HL-60 (cell line): Measurements from ENCODE around the gene MDFIC.

Experiments
- DNase-seq, 2 experiments: peaks; one replicate each; pipeline ENCODE4 v3.0.0-alpha.2; 2010 to 2020; ENCODE audit warnings: low read depth in 1 of 2, low spot score in 1 of 2
- H3K27ac ChIP-seq: fragments of 250-450 bp; sonication (Bioruptor Pico); replicated peaks from 2 replicates; pipeline ENCODE4 v1.5.1; 2020; ENCODE audit warnings: mild to moderate bottlenecking, moderate library complexity
- H3K27me3 ChIP-seq: fragments of 250-450 bp; sonication (Bioruptor Pico); 2 replicates; pipeline ENCODE4 v1.5.1; 2021; ENCODE audit warnings: mild to moderate bottlenecking, moderate library complexity; ENCODE audit not compliant: insufficient read depth, poor library complexity, severe bottlenecking
- H3K4me3 ChIP-seq: replicated peaks from 2 replicates; pipeline ENCODE4 v1.5.1; 2011; ENCODE audit warnings: mild to moderate bottlenecking, control low read depth, low read length; ENCODE audit not compliant: insufficient read depth
- GABPA ChIP-seq: IDR thresholded peaks from 2 replicates; pipeline ENCODE4 v1.6.1; 2012; ENCODE audit warnings: low read depth
- POLR2AphosphoS5 ChIP-seq: IDR thresholded peaks from 2 replicates; pipeline ENCODE4 v1.6.1; 2012; ENCODE audit warnings: low read depth
- SPI1 ChIP-seq: IDR thresholded peaks from 2 replicates; pipeline ENCODE4 v1.6.1; 2012; ENCODE audit warnings: low read depth, mild to moderate bottlenecking, borderline replicate concordance
- TF ChIP-seq, protein P1 (sequence below): IDR thresholded peaks from one replicate; pipeline ENCODE4 v1.5.1; 2011; ENCODE audit warnings: low read length, control low read depth, inconsistent platforms; ENCODE audit not compliant: insufficient read depth
- TF ChIP-seq, protein P2 (sequence below): IDR thresholded peaks from 2 replicates; pipeline ENCODE4 v1.6.1; 2012; ENCODE audit warnings: low read depth; ENCODE audit not compliant: insufficient replicate concordance

MDFIC gene

DNA sequence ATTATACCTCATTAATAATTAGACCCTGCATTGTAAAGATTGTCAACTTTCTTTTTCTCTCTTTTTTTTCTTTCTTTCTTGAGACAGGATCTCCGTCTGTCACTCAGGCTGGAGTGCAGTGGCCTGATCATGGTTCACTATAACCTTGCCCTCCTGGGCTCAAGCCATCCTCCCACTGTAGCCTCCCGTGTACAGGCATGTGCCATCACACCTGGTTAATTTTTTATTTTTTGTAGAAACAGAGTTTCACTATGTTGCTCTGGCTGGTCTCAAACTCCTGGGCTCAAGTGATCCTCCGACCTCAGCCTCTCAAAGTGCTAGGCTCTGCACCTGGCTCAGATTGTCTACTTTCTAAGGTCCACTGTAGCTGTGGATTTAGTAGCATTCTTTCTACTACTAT lies 50.7 kb downstream of the MDFIC start:
- no peaks in the 10 kb centered on the region for H3K27me3 ChIP-seq
- TF ChIP-seq GABPA = no peak
- TF ChIP-seq POLR2AphosphoS5 = no peak
- TF ChIP-seq SPI1 = no peak
- TF ChIP-seq, protein P1, sequence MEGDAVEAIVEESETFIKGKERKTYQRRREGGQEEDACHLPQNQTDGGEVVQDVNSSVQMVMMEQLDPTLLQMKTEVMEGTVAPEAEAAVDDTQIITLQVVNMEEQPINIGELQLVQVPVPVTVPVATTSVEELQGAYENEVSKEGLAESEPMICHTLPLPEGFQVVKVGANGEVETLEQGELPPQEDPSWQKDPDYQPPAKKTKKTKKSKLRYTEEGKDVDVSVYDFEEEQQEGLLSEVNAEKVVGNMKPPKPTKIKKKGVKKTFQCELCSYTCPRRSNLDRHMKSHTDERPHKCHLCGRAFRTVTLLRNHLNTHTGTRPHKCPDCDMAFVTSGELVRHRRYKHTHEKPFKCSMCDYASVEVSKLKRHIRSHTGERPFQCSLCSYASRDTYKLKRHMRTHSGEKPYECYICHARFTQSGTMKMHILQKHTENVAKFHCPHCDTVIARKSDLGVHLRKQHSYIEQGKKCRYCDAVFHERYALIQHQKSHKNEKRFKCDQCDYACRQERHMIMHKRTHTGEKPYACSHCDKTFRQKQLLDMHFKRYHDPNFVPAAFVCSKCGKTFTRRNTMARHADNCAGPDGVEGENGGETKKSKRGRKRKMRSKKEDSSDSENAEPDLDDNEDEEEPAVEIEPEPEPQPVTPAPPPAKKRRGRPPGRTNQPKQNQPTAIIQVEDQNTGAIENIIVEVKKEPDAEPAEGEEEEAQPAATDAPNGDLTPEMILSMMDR = no peak
- TF ChIP-seq, protein P2, sequence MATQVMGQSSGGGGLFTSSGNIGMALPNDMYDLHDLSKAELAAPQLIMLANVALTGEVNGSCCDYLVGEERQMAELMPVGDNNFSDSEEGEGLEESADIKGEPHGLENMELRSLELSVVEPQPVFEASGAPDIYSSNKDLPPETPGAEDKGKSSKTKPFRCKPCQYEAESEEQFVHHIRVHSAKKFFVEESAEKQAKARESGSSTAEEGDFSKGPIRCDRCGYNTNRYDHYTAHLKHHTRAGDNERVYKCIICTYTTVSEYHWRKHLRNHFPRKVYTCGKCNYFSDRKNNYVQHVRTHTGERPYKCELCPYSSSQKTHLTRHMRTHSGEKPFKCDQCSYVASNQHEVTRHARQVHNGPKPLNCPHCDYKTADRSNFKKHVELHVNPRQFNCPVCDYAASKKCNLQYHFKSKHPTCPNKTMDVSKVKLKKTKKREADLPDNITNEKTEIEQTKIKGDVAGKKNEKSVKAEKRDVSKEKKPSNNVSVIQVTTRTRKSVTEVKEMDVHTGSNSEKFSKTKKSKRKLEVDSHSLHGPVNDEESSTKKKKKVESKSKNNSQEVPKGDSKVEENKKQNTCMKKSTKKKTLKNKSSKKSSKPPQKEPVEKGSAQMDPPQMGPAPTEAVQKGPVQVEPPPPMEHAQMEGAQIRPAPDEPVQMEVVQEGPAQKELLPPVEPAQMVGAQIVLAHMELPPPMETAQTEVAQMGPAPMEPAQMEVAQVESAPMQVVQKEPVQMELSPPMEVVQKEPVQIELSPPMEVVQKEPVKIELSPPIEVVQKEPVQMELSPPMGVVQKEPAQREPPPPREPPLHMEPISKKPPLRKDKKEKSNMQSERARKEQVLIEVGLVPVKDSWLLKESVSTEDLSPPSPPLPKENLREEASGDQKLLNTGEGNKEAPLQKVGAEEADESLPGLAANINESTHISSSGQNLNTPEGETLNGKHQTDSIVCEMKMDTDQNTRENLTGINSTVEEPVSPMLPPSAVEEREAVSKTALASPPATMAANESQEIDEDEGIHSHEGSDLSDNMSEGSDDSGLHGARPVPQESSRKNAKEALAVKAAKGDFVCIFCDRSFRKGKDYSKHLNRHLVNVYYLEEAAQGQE = no peak
- no peak for DNase-seq
- no peak overlapping the region for H3K27ac ChIP-seq
- H3K4me3 ChIP-seq = no peak overlapping the region

DNA sequence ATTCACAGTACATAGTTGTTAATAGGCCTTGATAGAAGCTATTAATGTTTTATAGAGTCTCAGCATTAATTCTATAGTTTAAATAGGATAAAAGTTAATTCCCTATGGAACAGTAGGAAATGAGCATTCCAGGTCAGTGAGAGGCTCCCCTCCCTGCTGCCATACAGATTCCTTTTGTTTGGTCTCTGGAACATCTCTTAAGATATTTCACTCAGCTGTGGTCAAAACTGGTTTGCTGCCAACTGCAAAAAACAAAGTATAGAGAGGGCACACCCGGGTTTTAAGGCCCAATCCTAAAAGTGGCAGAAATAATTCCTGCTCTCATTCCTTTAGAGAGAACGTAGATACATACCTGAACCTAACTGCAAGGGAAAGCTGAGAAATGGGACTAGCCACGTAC lies 51.3 kb downstream of the MDFIC start:
- Histone ChIP-seq H3K4me3 (no peak overlapping the region), H3K27me3 (no peaks in the 10 kb centered on the region), H3K27ac (no peak overlapping the region)
- DNase-seq = no peak
- TF ChIP-seq, protein P1 = no peak
- no peak for TF ChIP-seq GABPA
- TF ChIP-seq, protein P2 = no peak
- TF ChIP-seq SPI1 = no peak
- no peak for TF ChIP-seq POLR2AphosphoS5

DNA sequence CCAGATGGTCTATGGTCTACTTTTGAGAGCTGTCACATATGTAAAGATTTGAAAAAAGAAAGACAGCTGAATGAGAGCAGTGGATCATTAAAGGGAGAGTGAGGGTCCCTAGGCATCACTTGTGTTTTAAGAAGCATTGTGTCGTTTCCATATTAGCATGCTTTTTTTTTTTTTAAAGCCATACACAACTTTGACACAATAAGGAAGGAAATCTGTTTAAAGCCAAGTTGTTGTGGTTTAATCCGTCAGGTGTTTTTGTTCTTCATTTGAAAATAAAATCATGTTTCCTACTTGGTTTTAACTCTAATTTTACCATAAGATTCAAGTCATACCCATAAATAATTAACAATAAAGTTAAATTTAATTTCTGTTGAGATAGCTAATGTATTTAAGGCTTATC lies 53.5 kb downstream of the MDFIC start:
- no peak for DNase-seq
- TF ChIP-seq, protein P1 = no peak
- no peak for TF ChIP-seq GABPA
- no peak for TF ChIP-seq SPI1
- TF ChIP-seq, protein P2 = no peak
- no peak overlapping the region for H3K27ac ChIP-seq
- no peak overlapping the region for H3K4me3 ChIP-seq
- no peaks in the 10 kb centered on the region for H3K27me3 ChIP-seq
